Activated CD4-positive, alpha-beta T cell treated with anti-CD3 and anti-CD28 coated beads, Interleukin-2, amount 10 ng/mL, durations not matched to agents 7 days and 5 days (primary cell): ENCODE data around the gene BID. TPM values are rescaled to one million over a fixed set of nuclear protein-coding genes. Genes with fewer than 3 reads are reported as not detected.

Source experiments
- CTCF ChIA-PET: fragments of 350-600 bp; sonication (Branson Sonifier 250); formaldehyde crosslinking; loops from one replicate; lab custom pipeline; 2021; ENCODE audit warnings: antibody characterized with exemption; lab: Charles Lee
- POLR2A ChIA-PET: fragments of 350-600 bp; sonication (Branson Sonifier 250); formaldehyde crosslinking; loops from one replicate; lab custom pipeline; 2021; ENCODE audit warnings: antibody characterized with exemption; lab: Charles Lee
- DNase-seq: peaks from one replicate; pipeline ENCODE4 v3.0.0-alpha.2; 2020
- H3K27ac Mint-ChIP-seq: one replicate; pipeline ENCODE4 v1.8.0; 2021; ENCODE audit warnings: mild to moderate bottlenecking, moderate library complexity, mixed read lengths
- H3K27me3 Mint-ChIP-seq: one replicate; pipeline ENCODE4 v1.8.0; 2021; ENCODE audit warnings: mixed read lengths
- H3K36me3 Mint-ChIP-seq: one replicate; pipeline ENCODE4 v1.8.0; 2021; ENCODE audit warnings: low read depth, mixed read lengths
- H3K4me1 Mint-ChIP-seq: one replicate; pipeline ENCODE4 v1.8.0; 2021; ENCODE audit warnings: mixed read lengths
- H3K4me3 Mint-ChIP-seq: one replicate; pipeline ENCODE4 v1.8.0; 2021; ENCODE audit warnings: mild to moderate bottlenecking, moderate library complexity, mixed read lengths
- H3K9me3 Mint-ChIP-seq: one replicate; pipeline ENCODE4 v1.8.0; 2021; ENCODE audit warnings: mixed read lengths
- total RNA-seq, 2 experiments: library from RNA; stranded (reverse); gene quantifications; one replicate each; pipeline ENCODE4 v1.2.3, GENCODE V29; 2021

Gene BID
- total RNA-seq, 2 experiments from 2014 or later, result 32.5 to 39.3 TPM

- no peak overlapping the region for H3K27ac Mint-ChIP-seq
- H3K27me3 Mint-ChIP-seq, result no peaks in the 10 kb centered on the region
- no peaks in the 10 kb centered on the region for H3K36me3 Mint-ChIP-seq
- CTCF ChIA-PET, result no interaction called here
- no peaks in the 10 kb centered on the region for H3K4me1 Mint-ChIP-seq
- H3K4me3 Mint-ChIP-seq, result no peak overlapping the region
- no peaks in the 10 kb centered on the region for H3K9me3 Mint-ChIP-seq
- POLR2A ChIA-PET, result no interaction called here
- DNase-seq, result no peak
Observed at GRCh38 chr22:17811119-17811518, 36.9 kb upstream of the BID start.

DNA sequence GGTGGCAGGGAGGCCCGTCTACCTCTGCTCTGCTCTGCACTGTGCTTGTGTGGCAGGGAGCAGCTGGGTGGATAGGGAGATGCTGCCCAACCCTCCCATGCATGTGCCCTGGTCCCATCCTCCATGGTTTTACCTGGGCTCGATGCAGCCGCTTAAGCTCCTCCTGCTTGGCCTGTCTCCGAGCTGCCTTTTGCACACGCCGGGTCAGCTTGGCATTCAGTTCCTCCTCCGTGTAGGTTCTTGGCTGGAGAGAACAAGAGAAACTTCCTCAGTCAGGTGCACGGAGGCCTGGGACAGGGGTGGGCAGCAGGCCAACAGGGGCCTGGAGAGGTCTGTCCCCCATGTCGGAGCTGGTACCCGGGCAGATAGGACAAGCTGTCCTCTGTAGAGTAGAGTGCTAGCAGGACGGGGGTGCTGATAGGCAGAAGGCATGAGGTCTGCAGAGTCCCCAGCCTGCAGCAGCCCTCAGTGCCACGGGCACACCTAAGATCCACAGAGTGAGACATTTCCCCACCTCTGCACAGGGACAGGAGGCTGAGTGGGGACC is 36.4 kb upstream of the BID start:
- ChIA-PET POLR2A (no interaction called here), CTCF (no interaction called here)
- H3K4me3 Mint-ChIP-seq, result no peak overlapping the region
- no peaks in the 10 kb centered on the region for H3K36me3 Mint-ChIP-seq
- no peaks in the 10 kb centered on the region for H3K9me3 Mint-ChIP-seq
- H3K27ac Mint-ChIP-seq, result no peak overlapping the region
- H3K27me3 Mint-ChIP-seq, result no peaks in the 10 kb centered on the region
- no peak for DNase-seq
- no peaks in the 10 kb centered on the region for H3K4me1 Mint-ChIP-seq

DNA sequence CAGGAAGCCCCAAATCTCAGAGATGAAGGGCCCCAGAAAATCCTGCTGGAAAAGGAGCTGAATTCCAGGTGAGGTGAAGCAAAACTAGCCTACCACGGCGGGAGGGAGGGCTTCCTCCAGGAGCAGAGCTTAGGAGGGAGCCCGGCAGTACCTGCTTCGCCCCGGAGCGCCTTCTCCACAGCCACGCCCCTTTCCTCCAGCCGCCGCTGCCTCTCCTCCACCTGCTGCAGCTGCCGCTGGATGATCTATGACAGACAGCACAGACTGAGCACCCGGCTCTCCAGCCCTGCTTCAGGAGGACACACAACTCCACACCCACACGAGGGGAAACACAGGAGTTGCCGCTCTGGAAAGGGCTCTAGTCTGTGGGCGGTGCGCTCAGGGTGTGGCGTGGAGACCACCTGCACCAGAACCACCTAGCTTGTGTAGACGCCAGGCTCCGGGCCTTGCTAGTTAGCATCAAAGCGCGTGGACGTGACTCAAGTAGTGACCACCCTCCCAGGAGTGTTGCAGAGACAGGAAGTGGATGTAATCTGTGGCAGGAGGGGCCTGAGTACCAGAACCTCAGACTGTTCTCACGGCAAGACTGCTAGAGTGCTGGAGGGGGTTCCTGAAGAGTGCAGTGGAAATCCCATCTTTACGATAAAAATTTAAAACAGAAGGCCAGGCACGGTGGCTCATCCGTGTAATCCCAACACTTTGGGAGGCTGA is 34.6 kb upstream of the BID start:
- POLR2A ChIA-PET, result no interaction called here

DNA sequence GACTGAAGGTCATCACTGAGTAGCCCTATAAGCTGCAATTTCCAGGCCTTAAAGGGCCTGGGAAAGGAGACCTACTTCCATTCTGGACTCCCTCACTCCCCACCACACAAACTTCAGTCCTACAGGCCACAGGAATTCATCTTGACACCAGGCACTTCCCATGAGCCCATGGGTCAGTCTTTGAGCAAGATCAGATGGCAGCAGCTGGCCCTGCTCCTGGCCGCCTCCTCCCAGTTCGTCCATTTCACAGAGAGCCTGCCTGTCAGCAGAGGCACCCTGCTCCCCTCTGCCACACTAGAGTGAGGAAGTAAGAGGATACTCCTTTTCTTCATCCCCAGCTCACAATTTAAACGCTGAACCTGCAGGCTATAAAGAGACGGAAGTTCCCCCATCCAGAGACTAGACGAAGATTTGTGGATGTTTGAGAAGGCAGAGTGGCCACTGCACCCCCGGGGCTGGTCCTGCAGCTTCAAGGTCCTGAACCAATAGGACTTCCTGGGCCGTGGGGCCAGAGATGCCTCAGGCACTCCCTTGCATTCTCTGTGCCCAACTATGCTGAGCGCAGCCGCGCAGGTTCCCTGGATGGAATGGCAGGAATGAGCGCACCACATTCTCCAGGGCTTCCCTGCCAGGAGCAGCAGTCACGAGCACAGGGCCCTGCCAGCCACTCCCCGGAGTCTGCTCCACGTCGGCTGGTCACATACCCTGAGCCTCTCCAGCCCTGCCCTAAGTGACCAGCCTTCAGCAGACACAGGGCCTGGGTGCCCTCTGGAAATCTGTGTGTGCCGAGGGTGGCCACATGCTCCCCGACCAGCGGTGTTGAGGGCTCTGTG is 33.5 kb upstream of the BID start:
- H3K27me3 Mint-ChIP-seq, result no peaks in the 10 kb centered on the region
- ChIA-PET POLR2A (no interaction called here), CTCF (interaction anchor here (0.6 kb wide), 1 partner anchor 736 kb away, joined by 3 read pairs; no protein-coding TSS in a partner anchor)
- no peak overlapping the region for H3K4me3 Mint-ChIP-seq
- no peak overlapping the region for H3K27ac Mint-ChIP-seq
- no peaks in the 10 kb centered on the region for H3K36me3 Mint-ChIP-seq
- H3K4me1 Mint-ChIP-seq, result no peaks in the 10 kb centered on the region
- DNase-seq, result no peak
- H3K9me3 Mint-ChIP-seq, result no peaks in the 10 kb centered on the region

More for the DNA sequence above, 34.6 kb upstream of the BID start:
- no peaks in the 10 kb centered on the region for H3K9me3 Mint-ChIP-seq
- DNase-seq, result no peak
- H3K4me1 Mint-ChIP-seq, result no peaks in the 10 kb centered on the region
- H3K4me3 Mint-ChIP-seq, result no peak overlapping the region
- H3K27ac Mint-ChIP-seq, result no peak overlapping the region
- no peaks in the 10 kb centered on the region for H3K36me3 Mint-ChIP-seq
- no peaks in the 10 kb centered on the region for H3K27me3 Mint-ChIP-seq
- CTCF ChIA-PET, result interaction anchor here (0.6 to 0.8 kb wide), 2 partner anchors 24 to 340 kb away, joined by 3 to 4 read pairs; no protein-coding TSS in a partner anchor

DNA sequence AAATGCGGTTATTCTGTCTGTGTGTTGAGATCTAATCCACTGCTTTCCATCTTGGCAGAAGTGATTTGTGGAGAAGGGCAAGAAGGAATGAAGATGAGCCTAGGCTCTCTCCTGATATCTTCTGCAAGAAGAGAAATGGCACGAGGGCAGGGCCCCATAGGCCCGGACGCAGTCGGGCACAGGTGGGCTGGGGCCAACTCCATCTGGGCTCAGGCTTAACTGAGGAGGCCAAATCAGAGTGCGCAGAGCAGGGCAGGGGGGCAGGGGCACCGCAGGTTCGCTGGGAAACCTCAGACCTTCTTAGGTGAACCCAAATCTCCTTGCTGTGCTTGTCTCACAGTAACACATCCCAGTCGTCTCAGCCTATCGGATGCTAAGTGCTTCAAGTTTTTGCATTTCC is 32.8 kb upstream of the BID start:
- POLR2A ChIA-PET, result no interaction called here
- Mint-ChIP-seq H3K9me3 (no peaks in the 10 kb centered on the region), H3K27me3 (no peaks in the 10 kb centered on the region), H3K36me3 (no peaks in the 10 kb centered on the region), H3K4me1 (no peaks in the 10 kb centered on the region), H3K27ac (no peak overlapping the region), H3K4me3 (no peak overlapping the region)
- CTCF ChIA-PET, result interaction anchor here (0.6 kb wide), 1 partner anchor 735 kb away, joined by 3 read pairs; no protein-coding TSS in a partner anchor
- no peak for DNase-seq

- Mint-ChIP-seq H3K27me3 (no peaks in the 10 kb centered on the region), H3K4me1 (no peaks in the 10 kb centered on the region), H3K27ac (no peak overlapping the region), H3K9me3 (no peaks in the 10 kb centered on the region), H3K4me3 (no peak overlapping the region), H3K36me3 (no peaks in the 10 kb centered on the region)
- CTCF ChIA-PET, result no interaction called here
- POLR2A ChIA-PET, result no interaction called here
- no peak for DNase-seq
Observed at GRCh38 chr22:17806437-17806836, 32.2 kb upstream of the BID start.

GRCh38 chr22:17804331-17805080 is 30.2 kb upstream of the BID start:
- Mint-ChIP-seq H3K9me3 (no peaks in the 10 kb centered on the region), H3K27me3 (no peaks in the 10 kb centered on the region), H3K36me3 (no peaks in the 10 kb centered on the region), H3K4me1 (no peaks in the 10 kb centered on the region), H3K4me3 (no peak overlapping the region), H3K27ac (no peak overlapping the region)
- DNase-seq, result no peak
- ChIA-PET CTCF (interaction anchor here (0.8 to 2.9 kb wide), 4 partner anchors 19 to 72 kb away, joined by 3 to 12 read pairs (median 3); no protein-coding TSS in a partner anchor), POLR2A (no interaction called here)

DNA sequence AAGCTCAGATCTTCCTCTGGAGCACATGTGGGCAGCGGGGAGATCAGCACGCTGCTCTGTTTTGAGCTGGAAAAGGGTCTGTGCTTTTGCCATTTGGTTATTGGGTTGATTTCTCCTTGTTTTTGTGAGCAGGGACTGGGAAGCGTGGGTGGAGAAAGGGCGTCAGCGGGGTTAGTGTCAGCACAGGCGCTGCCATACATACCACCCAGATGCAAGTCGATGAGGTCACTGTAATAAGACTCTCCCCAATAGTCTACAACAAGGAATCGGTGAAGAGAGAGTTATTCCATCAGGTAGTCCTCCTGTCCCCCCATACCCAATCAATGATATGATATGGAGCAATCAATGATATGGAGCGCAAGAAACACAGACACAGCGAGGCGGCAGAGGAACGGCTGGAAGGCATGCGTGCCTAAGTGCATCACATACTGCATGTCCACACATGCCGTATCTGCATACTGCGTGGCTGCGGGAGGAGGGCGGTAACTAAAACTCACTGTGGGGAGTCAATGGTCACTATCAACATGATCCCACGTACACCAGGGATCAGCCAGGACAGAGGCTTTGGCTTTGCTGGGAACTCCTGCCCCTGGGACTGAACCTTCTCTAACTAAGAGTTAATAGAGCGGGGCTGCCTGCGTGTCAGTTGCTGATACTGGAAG is 29.5 kb upstream of the BID start:
- POLR2A ChIA-PET, result no interaction called here
- H3K4me1 Mint-ChIP-seq, result no peaks in the 10 kb centered on the region
- no peak overlapping the region for H3K27ac Mint-ChIP-seq
- CTCF ChIA-PET, result interaction anchor here (1.9 to 2.9 kb wide), 2 partner anchors 18 to 22 kb away, joined by 4 to 12 read pairs; no protein-coding TSS in a partner anchor
- H3K9me3 Mint-ChIP-seq, result no peaks in the 10 kb centered on the region
- DNase-seq, result no peak
- no peaks in the 10 kb centered on the region for H3K36me3 Mint-ChIP-seq
- H3K27me3 Mint-ChIP-seq, result no peaks in the 10 kb centered on the region
- no peak overlapping the region for H3K4me3 Mint-ChIP-seq

DNA sequence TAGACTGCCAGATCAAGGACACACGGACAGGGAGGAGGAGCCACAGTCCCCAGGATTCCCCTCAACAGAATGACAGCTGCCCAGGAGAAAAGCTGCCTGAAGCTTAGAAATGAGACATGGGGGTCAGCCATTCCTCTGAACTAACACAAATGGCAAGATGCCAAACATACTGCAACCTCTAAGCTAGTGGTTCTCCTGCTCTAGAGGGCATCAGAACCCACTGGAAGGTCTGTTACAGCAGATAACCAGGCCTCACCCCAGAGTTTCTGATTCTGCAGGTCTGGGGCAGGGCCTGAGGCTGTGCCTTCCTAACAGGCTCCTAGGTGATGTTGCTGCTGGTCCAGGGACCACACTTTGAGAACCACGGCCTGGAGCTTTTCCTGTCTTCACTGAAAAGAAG is 28.6 kb upstream of the BID start:
- Mint-ChIP-seq H3K4me3 (no peak overlapping the region), H3K27ac (no peak overlapping the region), H3K27me3 (no peaks in the 10 kb centered on the region), H3K4me1 (peaks cover 6% of the 10 kb centered on the region), H3K36me3 (no peaks in the 10 kb centered on the region), H3K9me3 (no peaks in the 10 kb centered on the region)
- DNase-seq, result no peak
- ChIA-PET CTCF (interaction anchor here (0.6 to 2.9 kb wide), 3 partner anchors 17 to 51 kb away, joined by 3 to 12 read pairs (median 4); no protein-coding TSS in a partner anchor), POLR2A (no interaction called here)

- no peak for DNase-seq
- ChIA-PET CTCF (interaction anchor here (1.9 kb wide), 1 partner anchor 21 kb away, joined by 4 read pairs; no protein-coding TSS in a partner anchor), POLR2A (no interaction called here)
- Mint-ChIP-seq H3K4me1 (peaks cover 7% of the 10 kb centered on the region), H3K27ac (no peak overlapping the region), H3K27me3 (no peaks in the 10 kb centered on the region), H3K36me3 (no peaks in the 10 kb centered on the region), H3K4me3 (no peak overlapping the region), H3K9me3 (no peaks in the 10 kb centered on the region)
Observed at GRCh38 chr22:17802411-17802810, 28.1 kb upstream of the BID start.

GRCh38 chr22:17797721-17798559 is 23.7 kb upstream of the BID start:
- Mint-ChIP-seq H3K4me1 (peaks cover 7% of the 10 kb centered on the region), H3K27me3 (peaks cover 4% of the 10 kb centered on the region), H3K36me3 (no peaks in the 10 kb centered on the region), H3K27ac (no peak overlapping the region), H3K9me3 (no peaks in the 10 kb centered on the region), H3K4me3 (no peak overlapping the region)
- ChIA-PET CTCF (no interaction called here), POLR2A (no interaction called here)
- DNase-seq, result no peak
